ENCODE results near the gene SYT17.

Gene SYT17

GRCh38 chr16:19139436-19140091, 28.5 kb upstream of the SYT17 start:
- no peak for DNase-seq (ENCODE audit: low spot score)

GRCh38 chr16:19140396-19140795, 27.6 kb upstream of the SYT17 start:
- no peak for DNase-seq (ENCODE audit: low spot score)

DNA sequence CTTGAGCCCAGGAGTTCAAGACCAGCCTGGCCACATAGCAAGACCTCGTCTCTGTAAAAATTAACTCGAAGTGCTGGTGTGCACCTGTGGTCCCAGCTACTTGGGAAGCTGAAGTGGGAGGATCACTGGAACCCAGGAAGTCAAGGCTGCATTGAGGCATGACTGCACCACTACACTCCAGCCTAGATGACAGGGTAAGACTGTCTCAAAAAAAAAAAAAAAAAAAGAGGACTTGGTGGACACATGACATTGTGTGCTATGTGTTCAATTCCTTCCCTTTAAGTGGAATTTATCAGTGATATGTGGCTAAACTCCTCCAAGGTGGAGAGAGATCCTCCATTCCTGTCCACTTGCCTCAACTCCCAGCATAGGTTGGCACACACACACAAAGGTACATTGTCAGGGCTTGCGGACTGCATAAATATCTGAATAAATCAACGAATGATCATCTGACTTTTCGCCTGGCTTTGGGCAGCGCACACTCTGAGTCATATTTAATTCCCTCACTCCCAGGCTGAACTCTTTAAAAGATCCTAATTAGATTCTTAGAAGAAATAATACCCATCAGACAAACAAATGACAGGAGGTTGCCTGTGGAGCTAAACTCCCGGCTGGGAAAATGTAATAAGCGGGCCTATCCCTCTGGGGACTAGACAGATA, 25.0 kb upstream of the SYT17 start:
- DNase-seq (ENCODE audit: low spot score), result no peak

- no peak for DNase-seq (ENCODE audit: low spot score)
Measured at GRCh38 chr16:19143599-19143956, 24.5 kb upstream of the SYT17 start.

- DNase-seq (ENCODE audit: low spot score), result no peak
Measured at GRCh38 chr16:19145010-19145409, 23.0 kb upstream of the SYT17 start.

GRCh38 chr16:19147126-19147525, 20.9 kb upstream of the SYT17 start:
- DNase-seq (ENCODE audit: low spot score), result no peak

- no peak for DNase-seq (ENCODE audit: low spot score)
Measured at GRCh38 chr16:19147627-19148026, 20.4 kb upstream of the SYT17 start.

DNA sequence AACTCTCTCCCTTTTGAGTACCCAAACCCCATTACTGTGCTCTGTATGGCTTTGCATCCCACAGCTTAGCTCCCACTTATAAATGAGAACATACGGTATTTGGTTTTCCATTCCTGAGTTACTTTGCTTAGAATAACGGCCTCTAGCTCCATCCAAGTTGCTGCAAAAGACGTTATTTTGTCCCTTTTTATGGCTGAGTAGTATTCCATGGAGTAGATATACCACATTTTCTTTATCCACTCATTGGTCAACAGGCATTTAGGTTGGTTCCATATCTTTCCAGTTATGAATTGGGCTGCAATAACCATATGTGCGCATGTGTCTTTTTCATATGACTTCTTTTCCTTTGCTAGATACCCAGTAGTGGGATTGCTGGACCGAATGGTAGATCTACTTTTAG, 19.9 kb upstream of the SYT17 start:
- no peak for DNase-seq (ENCODE audit: low spot score)

DNA sequence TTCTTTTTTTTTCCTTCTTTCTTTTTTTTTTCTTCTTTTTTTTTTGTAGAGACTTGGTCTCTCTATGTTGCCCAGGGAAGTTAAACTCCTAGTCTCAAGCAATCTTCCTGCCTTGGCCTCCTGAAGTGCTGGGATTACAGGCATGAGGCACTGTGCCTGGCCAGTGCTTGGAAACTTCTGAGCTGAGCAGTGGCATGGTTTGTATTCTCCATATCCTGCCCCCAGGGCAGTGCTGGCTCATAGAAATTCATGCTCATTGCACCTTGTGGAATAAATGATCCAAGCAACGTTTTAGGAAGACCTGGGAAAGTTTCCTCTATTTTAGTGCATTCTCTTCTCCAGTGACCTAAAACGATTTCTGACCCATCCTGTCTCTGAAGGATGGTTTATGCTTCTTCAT, 16.7 kb upstream of the SYT17 start:
- DNase-seq (ENCODE audit: low spot score), result no peak

DNA sequence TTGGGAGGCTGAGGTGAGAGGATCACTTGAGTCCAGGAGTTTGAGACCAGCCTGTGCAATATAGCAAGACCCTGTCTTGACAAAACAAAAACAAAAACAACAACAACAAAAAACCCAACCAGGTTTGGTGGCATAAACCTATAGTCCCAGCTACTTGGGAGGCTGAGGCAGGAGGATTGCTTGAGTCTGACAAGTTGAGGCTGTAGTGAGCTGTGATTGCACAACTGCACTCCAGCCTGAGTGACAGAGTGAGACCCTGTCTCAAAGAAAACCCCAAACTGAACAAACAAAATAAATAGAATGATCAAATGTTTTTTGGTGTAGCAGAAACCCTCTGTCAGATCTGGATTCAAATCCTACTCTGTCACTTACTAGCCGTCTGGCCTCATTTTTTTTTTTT, 16.0 kb upstream of the SYT17 start:
- no peak for DNase-seq (ENCODE audit: low spot score)

- no peak for DNase-seq (ENCODE audit: low spot score)
Measured at GRCh38 chr16:19153876-19154275, 14.2 kb upstream of the SYT17 start.

GRCh38 chr16:19162085-19162484, 6.0 kb upstream of the SYT17 start:
- no peak for DNase-seq (ENCODE audit: low spot score)

- no peak for DNase-seq (ENCODE audit: low spot score)
Measured at GRCh38 chr16:19163215-19163614, 4.8 kb upstream of the SYT17 start.

DNA sequence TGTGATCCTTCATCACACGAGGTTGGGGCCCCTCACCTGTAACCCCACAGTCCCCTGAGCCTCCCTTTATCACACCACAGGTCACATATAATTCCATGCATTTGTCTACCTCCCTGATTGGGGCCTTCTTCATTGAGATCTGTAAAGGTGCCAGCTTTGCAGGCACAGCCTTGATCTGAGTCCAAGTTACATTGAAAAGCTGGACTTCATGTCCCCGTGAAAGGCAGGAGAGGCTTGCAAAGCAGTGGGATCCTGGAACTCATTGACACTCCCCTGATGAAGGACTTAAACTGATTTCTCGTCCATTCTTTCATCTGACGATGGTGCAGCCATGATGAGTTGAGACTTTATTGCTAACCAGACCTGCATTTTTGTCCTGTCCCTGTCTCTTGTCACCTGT, 3.8 kb upstream of the SYT17 start:
- no peak for DNase-seq (ENCODE audit: low spot score)

GRCh38 chr16:19165101-19165500, 2.9 kb upstream of the SYT17 start:
- DNase-seq (ENCODE audit: low spot score), result no peak

DNA sequence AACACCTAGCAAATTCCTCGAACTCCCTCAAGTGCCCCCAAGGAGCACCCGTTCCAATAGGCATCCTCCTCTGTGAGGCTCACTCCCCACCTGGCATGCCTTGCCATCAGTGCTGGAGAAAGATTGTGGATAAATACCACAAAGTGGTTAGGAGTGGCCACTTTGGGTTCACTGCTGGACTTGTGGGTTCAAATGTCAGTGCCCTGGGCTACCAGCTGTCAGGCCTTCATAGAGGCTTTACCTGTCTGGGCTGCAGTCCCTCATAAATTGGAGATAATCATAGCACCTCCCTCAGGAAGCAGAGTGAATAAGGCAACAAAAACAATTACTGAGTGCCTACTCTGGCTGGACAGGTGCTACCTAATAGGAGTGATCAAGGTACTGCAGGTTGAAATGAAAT, 1.5 kb upstream of the SYT17 start:
- DNase-seq (ENCODE audit: low spot score), result no peak

GRCh38 chr16:19168371-19169081, 486 bp downstream of the SYT17 start:
- no peak for DNase-seq (ENCODE audit: low spot score)

DNA sequence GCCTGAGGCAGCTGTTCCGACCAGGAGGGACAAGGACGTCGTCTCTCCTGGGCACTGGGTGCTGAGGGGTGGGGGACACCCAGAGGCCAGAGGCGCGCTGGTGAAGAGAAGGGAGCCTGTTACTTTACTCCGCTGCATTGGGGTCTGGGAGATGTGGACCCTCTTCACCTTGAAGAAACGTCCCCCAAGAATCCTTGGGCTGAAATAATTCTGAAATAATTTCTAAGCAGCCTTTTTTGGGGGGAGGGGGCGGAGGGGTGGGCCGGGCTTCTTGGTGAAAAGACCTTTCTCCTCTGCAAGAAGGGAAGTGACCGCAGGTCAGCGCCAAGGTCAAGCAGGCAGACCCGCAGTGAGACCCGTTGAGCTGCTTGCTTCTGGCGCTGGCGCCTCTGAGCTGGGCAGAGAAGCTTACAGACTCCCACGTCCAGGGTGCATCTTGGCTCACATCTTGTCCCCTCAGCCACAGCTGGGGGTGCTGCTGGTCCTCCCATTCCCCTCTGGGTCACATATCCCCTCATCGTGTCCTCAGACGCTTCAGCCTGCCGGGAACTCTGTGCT, 1.1 kb downstream of the SYT17 start:
- DNase-seq (ENCODE audit: low spot score), result no peak

DNA sequence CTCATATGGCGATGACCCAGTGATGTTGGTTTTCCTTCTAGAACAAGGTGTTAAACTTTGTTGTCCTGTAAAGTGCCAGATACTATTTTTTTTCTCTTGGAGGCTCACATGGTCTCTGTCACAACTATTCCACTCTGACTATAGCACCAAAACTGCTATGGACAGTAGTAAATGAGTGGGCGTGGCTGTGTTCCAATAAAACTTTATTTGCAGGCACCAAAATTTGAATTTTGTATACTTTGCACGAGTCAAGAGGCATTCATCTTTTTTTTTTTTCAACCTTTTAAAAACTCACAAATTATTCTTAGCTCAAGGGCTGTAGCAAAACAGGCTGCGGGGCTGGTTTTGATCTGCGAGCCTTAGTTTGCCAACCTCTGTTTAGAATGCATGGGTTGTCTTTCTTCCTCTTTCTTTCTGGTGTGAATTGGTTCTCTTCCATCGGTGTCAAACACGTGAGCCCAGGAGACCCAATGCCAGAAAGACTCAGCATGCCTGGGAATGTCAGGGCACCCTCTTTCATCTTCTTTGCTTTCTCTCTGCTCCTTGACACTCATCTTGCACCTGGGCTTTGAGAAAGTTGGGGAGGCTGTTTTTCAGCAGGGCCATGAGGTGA, 2.1 kb downstream of the SYT17 start:
- no peak for DNase-seq (ENCODE audit: low spot score)

DNA sequence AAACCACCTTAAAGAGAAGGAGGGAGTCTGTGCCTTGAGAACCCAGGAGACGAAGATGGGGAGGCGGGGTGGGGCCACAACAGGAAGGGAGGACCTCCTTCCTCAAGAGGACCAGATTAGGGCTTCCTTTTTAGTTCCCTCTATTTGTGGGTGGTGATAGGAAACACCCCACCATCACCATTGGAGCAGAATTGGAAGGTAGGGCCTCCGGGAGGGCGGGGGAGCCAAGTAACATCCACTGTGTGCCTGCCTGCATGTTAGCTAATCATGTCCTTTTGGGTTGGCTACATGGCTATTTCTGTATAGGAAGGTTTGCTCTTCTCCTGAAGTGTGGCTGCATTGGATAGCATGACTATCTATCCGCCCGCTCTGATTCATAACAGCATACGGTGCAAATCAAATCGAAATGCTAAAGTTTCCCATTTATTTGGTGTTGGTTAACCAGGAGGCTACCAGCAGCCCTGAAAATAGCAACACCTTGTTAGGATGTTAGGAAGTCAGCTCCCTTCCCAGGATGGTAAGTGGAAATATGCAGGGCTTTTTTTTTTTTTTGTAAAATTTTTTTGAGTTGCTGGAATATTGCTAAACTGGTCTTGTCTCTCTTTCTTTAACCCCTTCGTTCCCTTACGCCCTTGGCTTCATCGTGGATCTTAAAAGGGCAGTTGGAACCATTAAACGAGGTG, 4.2 kb downstream of the SYT17 start:
- DNase-seq (ENCODE audit: low spot score), result no peak

DNA sequence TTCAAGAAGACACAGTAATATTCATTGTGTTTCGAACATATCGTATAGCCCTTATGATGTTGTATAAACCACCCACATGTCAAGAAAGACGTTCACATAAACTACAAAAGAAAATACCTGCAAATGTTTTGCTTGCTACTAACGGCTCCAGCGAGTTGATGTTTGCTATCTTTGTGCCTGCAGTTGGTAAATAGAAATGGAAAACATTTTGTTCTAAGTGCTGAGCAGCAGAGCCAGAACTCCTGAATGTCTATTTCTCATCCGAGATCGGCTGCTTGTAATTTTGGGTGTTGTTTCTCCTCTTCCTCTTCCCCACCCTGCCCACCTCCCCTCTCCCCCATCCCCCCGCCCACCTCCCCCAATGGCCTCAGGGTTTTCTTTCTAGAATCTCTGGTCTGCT, 5.0 kb downstream of the SYT17 start:
- DNase-seq (ENCODE audit: low spot score), result no peak

- no peak for DNase-seq (ENCODE audit: low spot score)
Measured at GRCh38 chr16:19173649-19174383, 5.8 kb downstream of the SYT17 start.

All from HuH-7.5 (cell line).